UCSD-AML1 (cell line): ENCODE results near the gene PNMA5.
"Not testable (repeated sequence)": the region's sequence is repeated elsewhere in the genome, so short reads cannot be mapped to it uniquely, and the experiment has no call there.

Experiments used
- DNase-seq: peaks from one replicate; lab custom pipeline; 2025; ENCODE audit not compliant: unreplicated experiment; lab: John Stamatoyannopoulos, UW

The PNMA5 gene

GRCh38 chrX:152993933-152994332 is at the start of gene PNMA5:
PNMA5 (minus strand) TSS chrX:152994116; CDS start chrX:152991598, 2,518 bp downstream.
- no peak for DNase-seq

- DNase-seq, result peak; percentile 70
These were observed 38.6 kb upstream of the PNMA5 start for GRCh38 chrX:153032397-153033118.

DNA sequence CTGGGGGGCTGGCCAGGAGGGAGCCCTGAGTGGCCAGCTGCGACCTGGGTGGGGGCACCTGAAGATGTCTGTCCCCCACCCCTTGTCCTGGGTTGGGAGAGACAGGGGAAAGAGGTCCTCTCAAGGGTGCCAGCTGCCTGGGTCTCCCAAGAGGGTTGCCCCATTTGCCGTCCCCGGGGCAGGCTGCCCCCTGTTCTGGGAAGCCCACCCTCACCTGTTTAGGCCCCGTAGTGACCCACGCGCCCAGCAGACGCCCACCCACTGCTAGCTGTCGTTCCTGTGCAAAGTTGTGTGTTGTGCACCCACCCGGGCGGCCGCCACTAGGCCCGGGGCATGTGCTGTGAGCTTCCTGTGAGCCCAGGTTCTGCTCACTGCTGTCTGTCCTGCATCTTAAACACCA is 36.9 kb upstream of the PNMA5 start:
- DNase-seq, result no peak

- no peak for DNase-seq
These were observed 36.0 kb upstream of the PNMA5 start for GRCh38 chrX:153029875-153030274.

GRCh38 chrX:153029162-153029561 is 35.2 kb upstream of the PNMA5 start:
- no peak for DNase-seq

GRCh38 chrX:153028487-153028886 is 34.6 kb upstream of the PNMA5 start:
- DNase-seq, result not testable (repeated sequence)

DNA sequence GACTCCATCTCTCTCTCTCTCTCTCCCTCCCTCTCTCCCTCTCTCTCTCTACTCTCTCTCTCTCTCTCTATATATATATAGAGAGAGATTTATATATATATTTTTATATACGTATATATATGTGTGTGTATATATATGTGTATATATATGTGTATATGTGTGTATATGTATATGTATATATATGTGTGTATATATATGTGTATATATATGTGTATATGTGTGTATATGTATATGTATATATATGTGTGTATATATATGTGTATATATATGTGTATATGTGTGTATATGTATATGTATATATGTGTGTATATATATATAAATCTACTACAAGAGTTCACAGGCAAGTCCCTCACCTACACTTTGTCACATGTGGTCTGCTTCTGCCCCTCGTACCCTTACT is 32.6 kb upstream of the PNMA5 start:
- DNase-seq, result not testable (repeated sequence)

DNA sequence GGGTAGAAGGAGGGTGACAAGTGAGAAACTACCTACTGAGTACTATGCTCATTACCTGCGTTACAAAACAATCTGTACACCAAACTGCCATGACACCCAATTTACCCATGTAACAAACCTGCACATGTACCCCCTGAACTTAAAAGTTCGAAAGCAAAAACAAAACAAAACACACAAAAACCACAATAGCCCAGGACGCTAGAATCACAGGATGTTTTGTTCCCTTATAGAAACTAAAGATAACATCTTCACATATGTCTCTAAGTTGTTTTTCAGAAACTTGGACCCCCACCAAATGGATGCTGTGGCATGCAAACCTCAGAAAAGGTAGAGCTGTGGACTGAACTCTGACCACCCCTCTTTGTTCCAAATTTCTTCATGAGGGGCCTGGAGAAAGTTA is 25.2 kb upstream of the PNMA5 start:
- DNase-seq, result no peak

DNA sequence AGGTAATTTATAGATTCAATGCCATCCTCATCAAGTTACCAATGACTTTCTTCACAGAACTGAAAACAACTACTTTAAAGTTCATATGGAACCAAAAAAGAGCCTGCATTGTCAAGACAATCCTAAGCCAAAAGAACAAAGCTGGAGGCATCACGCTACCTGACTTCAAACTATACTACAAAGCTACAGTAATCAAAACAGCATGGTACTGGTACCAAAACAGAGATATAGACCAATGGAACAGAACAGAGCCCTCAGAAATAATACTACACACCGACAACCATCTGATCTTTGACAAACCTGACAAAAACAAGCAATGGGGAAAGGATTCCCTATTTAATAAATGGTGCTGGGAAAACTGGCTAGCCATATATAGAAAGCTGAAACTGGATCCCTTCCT is 23.3 kb upstream of the PNMA5 start:
- not testable (repeated sequence) for DNase-seq

DNA sequence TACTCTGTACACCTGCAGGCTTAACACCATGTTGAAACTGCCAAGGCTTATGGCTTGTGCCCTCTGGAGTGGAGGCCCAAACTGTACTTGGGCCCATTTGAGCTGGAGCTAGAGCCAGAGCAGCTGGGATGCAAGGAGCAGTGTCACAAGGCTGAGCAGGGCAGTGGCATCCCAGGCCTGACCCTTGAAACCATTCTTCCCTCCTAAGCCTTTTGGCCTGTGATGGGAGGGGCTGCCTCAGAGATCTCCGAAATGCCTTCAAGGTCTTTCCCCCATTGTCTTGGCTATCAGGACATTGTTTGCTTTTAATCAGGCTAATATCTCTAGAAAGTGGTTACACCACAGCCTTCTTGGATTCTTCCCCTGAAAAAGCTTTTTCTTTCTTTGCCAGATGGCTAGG is 10.9 kb upstream of the PNMA5 start:
- DNase-seq, result no peak

DNA sequence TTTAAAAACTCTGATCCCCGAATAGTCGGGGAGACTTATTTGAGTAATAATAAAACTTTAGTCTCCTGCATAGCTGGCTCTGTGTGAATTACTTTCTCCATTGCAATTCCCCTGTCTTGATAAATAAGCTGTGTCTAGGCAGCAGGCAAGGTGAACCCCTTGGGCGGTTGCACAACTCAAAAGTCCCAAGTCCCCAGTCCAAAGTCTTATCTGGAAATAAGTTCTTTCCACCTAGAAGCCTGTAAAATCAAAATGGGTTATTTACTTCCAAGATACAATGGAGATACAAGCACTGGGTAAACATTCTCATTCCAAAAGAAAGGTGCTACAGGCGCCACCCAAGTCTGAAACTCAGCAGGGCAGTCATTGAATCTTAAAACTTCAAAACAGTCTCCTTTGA is 10.1 kb upstream of the PNMA5 start:
- no peak for DNase-seq

DNA sequence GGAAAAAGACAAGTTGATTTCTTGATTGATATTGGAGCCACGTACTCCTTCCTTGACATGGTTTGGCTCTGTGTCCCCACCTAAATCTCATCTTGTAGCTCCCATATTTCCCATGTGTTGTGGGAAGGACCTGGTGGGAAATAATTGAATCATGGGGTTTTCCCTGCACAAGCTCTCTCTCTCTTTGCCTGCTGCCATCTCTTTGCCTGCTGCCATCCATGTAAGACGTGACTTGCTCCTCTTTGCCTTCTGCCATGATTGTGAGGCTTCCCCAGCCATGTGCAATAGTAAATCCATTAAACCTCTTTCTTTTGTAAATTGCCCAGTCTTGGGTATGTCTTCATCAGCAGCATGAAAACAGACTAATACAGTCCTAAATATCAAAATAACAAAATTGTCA is 8.3 kb upstream of the PNMA5 start:
- DNase-seq, result not testable (repeated sequence)

GRCh38 chrX:152997337-152997736 is 3.4 kb upstream of the PNMA5 start:
- DNase-seq, result no peak

- no peak for DNase-seq
These were observed 1.8 kb downstream of the PNMA5 start for GRCh38 chrX:152992115-152992514.

- no peak for DNase-seq
These were observed 2.8 kb downstream of the PNMA5 start for GRCh38 chrX:152991123-152991522.

DNA sequence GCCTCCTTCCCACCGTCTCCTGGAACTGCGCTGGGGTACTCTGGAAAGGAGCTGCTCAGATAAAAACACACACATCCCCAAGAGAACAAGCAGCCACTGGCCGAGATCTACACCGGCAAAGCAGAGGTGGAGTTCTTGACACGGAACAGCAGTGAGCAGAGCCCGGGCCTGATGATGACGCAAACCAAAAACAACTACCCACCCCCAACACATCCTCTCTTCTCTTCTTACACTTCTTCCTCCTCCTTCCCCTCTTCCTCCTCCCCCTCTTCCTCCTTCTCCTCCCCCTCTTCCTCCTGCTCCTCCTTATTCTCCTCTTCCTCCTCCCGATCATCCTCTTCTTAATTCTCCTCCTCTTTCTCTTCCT is 4.6 kb downstream of the PNMA5 start:
- DNase-seq, result no peak

- no peak for DNase-seq
These were observed 5.2 kb downstream of the PNMA5 start for GRCh38 chrX:152988536-152989291.

DNA sequence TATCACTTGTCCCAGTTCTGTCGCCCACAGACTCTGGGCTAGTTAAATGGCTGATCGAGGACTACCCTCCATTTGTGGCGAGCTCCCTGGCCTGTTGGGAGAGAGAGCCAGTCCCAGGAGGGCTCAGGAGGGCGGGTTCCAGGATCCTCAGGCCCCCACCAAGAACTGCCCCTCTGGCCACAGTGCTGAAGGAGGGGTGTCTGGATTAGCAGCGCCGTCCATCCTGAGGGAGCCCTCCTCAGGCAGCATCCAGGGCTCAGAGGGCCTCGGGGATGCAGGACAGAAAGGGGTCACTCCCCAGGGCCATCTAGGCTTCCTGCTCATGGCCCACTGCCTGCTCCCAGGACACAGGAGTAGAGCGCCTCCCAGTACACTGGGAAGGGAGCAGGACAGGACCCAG is 6.1 kb downstream of the PNMA5 start:
- DNase-seq, result no peak

DNA sequence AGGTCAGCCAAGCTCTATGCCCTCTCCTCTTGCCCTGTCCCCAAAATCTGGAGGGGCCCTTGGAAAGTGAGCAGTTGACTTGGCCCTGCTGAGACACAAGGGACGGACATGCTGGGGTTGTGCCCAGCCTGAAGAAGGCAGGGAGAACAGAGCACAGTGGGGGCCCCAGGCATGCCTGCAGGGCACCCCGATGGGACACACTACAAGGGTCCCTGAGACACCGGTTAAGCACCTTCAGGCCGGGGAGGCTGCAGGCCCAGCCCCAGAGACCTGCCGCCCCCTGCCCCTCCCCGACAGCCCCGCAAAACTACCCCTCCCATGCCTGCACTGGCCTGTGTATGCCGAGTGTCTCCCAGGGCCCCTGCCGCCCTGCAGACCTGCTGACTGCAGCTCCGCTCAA is 6.8 kb downstream of the PNMA5 start:
- not testable (repeated sequence) for DNase-seq

DNA sequence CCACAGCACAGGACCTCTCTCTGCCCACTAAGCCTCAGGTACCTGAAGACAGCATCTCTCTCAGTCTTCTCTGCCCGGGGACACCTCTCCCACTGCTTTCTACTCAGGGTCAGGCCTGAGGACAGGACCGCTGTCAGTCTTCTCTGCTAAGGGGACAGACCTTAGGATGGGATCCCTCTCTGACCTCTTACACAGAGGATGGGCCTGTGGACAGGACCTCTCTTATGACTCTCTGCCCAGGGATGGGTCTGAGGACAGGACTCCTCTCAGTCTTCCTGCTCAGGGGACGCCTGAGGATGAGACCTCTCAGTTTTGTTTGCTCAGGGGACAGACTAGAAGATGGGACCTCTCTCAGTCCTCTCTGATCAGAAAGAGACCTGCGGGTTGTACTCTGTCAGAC is 8.5 kb downstream of the PNMA5 start:
- DNase-seq, result not testable (repeated sequence)

GRCh38 chrX:152968193-152968592 is 25.7 kb downstream of the PNMA5 start:
- DNase-seq, result no peak

DNA sequence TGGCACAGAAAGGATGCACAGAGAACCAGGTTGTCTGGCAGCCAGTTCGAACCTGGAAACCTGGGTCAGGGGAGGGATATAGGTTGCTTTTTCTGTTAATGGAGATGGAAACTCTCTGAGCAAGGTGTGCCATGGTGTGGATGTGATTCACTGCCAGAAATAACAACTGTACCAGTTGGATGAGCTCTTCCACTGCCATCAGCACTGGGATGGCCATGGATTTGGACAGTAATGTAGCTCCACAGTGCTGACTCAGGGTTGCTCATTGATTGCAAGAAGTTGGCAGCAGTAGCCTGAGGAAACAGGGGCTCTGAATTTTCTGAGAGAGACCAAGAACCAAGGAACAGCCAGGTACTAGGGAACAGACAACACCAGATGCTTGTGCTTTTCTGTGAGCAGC is 33.8 kb downstream of the PNMA5 start:
- DNase-seq, result no peak

DNA sequence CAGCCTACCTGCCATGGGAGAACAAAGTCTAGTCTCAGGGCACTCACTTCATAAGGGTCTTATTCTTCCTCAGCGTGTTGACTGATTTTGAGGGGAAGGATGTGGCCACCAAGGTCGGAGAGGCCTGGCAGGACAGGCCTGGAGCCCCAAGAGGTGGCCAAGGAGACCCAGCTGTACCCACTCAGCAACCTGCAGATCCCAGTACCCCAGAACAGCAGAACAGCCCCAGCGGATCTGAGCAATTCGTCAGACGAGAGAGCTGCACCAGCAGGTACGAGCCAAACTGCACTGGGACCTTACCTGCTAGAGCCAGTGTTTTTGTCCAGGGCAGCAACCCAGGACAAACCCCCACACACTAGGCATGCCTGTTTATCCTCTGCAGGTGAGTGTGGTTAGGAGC is 34.3 kb downstream of the PNMA5 start:
- no peak for DNase-seq
